HK-2 (cell line): Measurements from ENCODE around the gene RAB10.

ENCODE experiments used
- DNase-seq: peaks from one replicate; pipeline ENCODE4 v3.0.0-alpha.2; 2018; ENCODE audit not compliant: unreplicated experiment

The RAB10 gene

GRCh38 chr2:26179446-26179913, 145.6 kb downstream of the RAB10 start:
- no peak for DNase-seq

- DNase-seq = no peak
These were observed 148.6 kb downstream of the RAB10 start for GRCh38 chr2:26182441-26182840.

GRCh38 chr2:26182887-26183630, 149.2 kb downstream of the RAB10 start:
- DNase-seq = no peak

- DNase-seq = no peak
These were observed 150.2 kb downstream of the RAB10 start for GRCh38 chr2:26184121-26184520.

GRCh38 chr2:26184555-26185303, 150.8 kb downstream of the RAB10 start:
- DNase-seq = peak; percentile 66

GRCh38 chr2:26185304-26185928, 151.5 kb downstream of the RAB10 start:
- DNase-seq = no peak

- DNase-seq = no peak
These were observed 152.3 kb downstream of the RAB10 start for GRCh38 chr2:26185954-26186770.
